ENCODE data around the gene GSDMA. TPM values are rescaled to one million over a fixed set of nuclear protein-coding genes. Genes with fewer than 3 reads are reported as not detected.

Gene GSDMA
- total and polyA plus RNA-seq, 8 donors = 0.09 to 0.73 TPM; not detected in 6

- H3K27ac ChIP-seq = no peak overlapping the region
- DNase-seq = no peak
- FAIRE-seq = no peak
- no peaks in the 10 kb centered on the region for H3K4me1 ChIP-seq
- 69 to 79% methylated on average over 2 of the region's 2 CpGs for WGBS, 2 donors
- no peak overlapping the region for H3K4me3 ChIP-seq
- intact Hi-C loops (cut with DNase I) = no loop called here
- no peaks in the 10 kb centered on the region for H3K36me3 ChIP-seq
- H3K27me3 ChIP-seq = no peaks in the 10 kb centered on the region
- ATAC-seq = no peak
- no peaks in the 10 kb centered on the region for H3K9me3 ChIP-seq
- no peak for TF ChIP-seq CTCF (IDR thresholded peaks at IDR 0.05)
These were observed 6.0 kb downstream of the GSDMA start for GRCh38 chr17:39968761-39969160.

DNA sequence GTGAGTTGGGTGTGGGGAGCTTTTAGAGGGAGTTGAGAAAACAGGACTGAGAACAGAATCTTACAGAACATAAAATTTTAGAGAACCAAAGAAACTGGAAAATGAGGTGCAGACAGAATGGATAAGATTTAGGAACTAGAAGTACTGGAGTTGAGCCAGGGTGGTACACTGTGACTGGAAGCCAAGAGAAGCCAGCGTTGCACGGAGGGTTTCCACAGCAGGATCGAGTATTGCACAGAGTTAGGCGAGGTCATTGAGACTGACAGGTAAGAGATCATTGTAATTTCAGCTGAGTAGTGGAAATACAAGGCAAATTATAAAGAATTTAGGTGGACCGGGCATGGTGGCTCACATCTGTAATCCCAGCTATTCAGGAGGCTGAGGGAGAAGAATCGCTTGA is 6.6 kb downstream of the GSDMA start:
- DNase-seq = no peak
- Histone ChIP-seq H3K4me1 (no peaks in the 10 kb centered on the region), H3K27ac (no peak overlapping the region), H3K36me3 (no peaks in the 10 kb centered on the region), H3K27me3 (no peaks in the 10 kb centered on the region), H3K9me3 (no peaks in the 10 kb centered on the region), H3K4me3 (no peak overlapping the region)
- intact Hi-C loops (cut with DNase I) = no loop called here
- 73 to 84% methylated on average over 6 of the region's 6 CpGs for WGBS, 2 donors
- FAIRE-seq = no peak
- no peak for TF ChIP-seq CTCF (IDR thresholded peaks at IDR 0.05)
- ATAC-seq = no peak

DNA sequence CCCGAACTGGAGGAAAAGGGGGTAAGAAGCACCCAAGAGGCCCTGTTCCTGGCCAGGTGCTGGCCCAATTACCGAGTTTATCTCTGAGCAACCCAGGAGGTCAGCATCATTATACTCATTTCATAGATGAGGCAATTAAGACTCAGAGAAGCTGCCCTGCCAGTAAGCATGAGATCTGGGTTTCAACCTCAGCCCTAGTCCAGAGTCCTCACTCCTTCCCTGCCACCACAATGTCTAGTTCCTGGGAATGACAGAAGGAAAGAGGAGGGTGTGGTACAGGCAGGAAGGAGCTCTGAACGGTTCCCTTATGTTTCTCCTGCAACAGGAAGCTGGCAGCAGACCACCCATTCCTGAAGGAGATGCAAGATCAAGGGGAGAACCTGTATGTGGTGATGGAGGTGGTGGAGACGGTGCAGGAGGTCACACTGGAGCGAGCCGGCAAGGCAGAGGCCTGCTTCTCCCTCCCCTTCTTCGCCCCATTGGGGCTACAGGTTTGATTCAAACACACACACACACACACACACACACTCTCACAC is 7.4 kb downstream of the GSDMA start:
- intact Hi-C loops (cut with DNase I) = no loop called here
- DNase-seq = no peak
- Histone ChIP-seq H3K9me3 (no peaks in the 10 kb centered on the region), H3K4me1 (no peaks in the 10 kb centered on the region), H3K36me3 (no peaks in the 10 kb centered on the region), H3K27ac (no peak overlapping the region), H3K4me3 (no peak overlapping the region), H3K27me3 (no peaks in the 10 kb centered on the region)
- no peak for FAIRE-seq
- no peak for TF ChIP-seq CTCF (IDR thresholded peaks at IDR 0.05)
- WGBS, 2 donors = 49 to 50% methylated on average over 7 of the region's 7 CpGs
- no peak for ATAC-seq

DNA sequence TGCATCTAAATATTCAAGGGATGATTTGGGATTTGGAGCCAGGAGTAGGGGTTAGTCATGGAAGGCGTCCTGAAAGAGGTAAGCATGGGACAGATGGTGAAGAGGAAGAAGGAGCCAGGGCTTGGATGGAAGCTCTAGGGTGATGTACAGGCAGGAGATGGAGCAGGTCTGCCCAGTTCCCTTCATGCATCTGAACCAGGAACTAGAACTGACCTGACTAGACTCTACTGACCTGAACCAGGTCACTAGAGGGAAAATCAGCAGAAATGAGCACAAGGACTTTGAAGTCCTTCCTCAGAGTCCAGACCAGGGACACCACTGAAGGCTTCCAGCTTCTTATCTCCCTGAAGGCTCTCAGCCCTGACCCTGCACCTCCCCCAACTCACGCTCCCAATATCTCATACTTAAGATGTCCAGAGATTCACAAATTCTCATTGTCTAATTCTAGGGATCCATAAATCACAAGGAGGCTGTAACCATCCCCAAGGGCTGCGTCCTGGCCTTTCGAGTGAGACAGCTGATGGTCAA is 8.3 kb downstream of the GSDMA start:
- DNase-seq (no peak), ATAC-seq (no peak), FAIRE-seq (no peak)
- no peak overlapping the region for H3K27ac ChIP-seq
- TF ChIP-seq CTCF (IDR thresholded peaks at IDR 0.05) = no peak
- no peaks in the 10 kb centered on the region for H3K27me3 ChIP-seq
- H3K4me1 ChIP-seq = no peaks in the 10 kb centered on the region
- WGBS, 2 donors = 69 to 83% methylated on average over 4 of the region's 4 CpGs
- H3K9me3 ChIP-seq = no peaks in the 10 kb centered on the region
- no peak overlapping the region for H3K4me3 ChIP-seq
- intact Hi-C loops (cut with DNase I) = no loop called here
- no peaks in the 10 kb centered on the region for H3K36me3 ChIP-seq

DNA sequence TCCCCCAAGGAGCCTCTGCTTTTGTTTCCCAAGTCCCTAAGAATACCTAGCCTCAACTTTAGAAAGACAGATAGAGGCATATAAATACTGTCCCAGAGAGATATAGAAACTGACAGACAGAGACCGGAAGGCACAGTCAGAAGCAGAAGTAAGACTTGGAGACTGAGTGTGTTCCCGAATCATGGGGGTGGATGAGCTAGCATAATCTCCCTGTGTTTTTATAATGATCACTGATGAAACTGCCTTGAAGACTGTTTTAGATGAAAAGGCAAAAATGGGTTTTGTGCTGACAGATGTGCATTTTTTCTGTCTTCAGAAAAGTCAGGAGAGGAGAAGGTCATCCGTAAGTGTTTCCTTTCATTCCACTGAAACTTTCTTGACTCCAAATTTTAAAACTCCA is 9.5 kb downstream of the GSDMA start:
- H3K4me1 ChIP-seq = no peaks in the 10 kb centered on the region
- H3K9me3 ChIP-seq = no peaks in the 10 kb centered on the region
- H3K27ac ChIP-seq = no peak overlapping the region
- H3K36me3 ChIP-seq = no peaks in the 10 kb centered on the region
- H3K4me3 ChIP-seq = no peak overlapping the region
- 36 to 48% methylated on average over 3 of the region's 3 CpGs for WGBS, 2 donors
- FAIRE-seq (no peak), ATAC-seq (peak in 2 of 4 donors; percentile 29 to 65), DNase-seq (no peak)
- no peaks in the 10 kb centered on the region for H3K27me3 ChIP-seq
- intact Hi-C loops (cut with DNase I) = no loop called here
- no peak for TF ChIP-seq CTCF (IDR thresholded peaks at IDR 0.05)

Data from pancreas (tissue), 10 donors.